Measurements from ENCODE around the gene MAP4K4. TPM values are rescaled to one million over a fixed set of nuclear protein-coding genes. Genes with fewer than 3 reads are reported as not detected.

Gene MAP4K4
- total and polyA plus RNA-seq, 2 experiments from 2014 or later, result 59.1 to 84.4 TPM

DNA sequence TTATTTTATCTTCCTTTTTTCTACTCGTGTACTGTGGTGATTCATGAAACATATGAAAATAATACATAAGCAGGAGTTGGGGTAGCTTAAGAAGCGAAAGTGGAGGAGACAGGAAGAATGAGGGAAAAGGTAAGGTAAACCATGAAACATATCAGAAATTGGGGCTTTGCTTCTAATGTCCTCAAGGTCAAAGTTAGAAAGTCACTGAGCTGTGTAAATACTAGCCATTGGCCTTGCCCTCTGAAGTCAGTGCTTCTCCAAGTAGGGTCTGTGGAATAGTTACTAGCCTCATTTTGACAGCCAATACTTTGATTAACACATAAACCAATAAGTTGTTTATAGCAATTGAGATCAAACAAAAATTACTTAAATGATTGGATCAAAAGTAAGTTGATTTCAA is 117.2 kb downstream of the MAP4K4 start:
- TF ChIP-seq, protein P1, sequence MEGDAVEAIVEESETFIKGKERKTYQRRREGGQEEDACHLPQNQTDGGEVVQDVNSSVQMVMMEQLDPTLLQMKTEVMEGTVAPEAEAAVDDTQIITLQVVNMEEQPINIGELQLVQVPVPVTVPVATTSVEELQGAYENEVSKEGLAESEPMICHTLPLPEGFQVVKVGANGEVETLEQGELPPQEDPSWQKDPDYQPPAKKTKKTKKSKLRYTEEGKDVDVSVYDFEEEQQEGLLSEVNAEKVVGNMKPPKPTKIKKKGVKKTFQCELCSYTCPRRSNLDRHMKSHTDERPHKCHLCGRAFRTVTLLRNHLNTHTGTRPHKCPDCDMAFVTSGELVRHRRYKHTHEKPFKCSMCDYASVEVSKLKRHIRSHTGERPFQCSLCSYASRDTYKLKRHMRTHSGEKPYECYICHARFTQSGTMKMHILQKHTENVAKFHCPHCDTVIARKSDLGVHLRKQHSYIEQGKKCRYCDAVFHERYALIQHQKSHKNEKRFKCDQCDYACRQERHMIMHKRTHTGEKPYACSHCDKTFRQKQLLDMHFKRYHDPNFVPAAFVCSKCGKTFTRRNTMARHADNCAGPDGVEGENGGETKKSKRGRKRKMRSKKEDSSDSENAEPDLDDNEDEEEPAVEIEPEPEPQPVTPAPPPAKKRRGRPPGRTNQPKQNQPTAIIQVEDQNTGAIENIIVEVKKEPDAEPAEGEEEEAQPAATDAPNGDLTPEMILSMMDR (IDR thresholded peaks at IDR 0.05; ENCODE audit: poor library complexity), result no peak
- TF ChIP-seq EZH2phosphoT487 (IDR thresholded peaks at IDR 0.05; ENCODE audit: low read depth, severe bottlenecking, unreplicated experiment), result no peak
- no peak for TF ChIP-seq EZH2 (IDR thresholded peaks at IDR 0.05; ENCODE audit: borderline replicate concordance)
- Histone ChIP-seq H2AFZ (no peak overlapping the region), H3K9me3 (ENCODE audit: low read depth) (no peaks in the 10 kb centered on the region), H3K4me3 (no peak overlapping the region), H3K4me2 (no peak overlapping the region), H3K27me3 (no peaks in the 10 kb centered on the region), H3K36me3 (replicated peaks; ENCODE audit: insufficient read depth, low read depth) (no peaks in the 10 kb centered on the region), H3K27ac (no peak overlapping the region), H3K79me2 (peaks cover 96% of the 10 kb centered on the region), H3K9me2 (replicated peaks; ENCODE audit: insufficient read depth) (no peaks in the 10 kb centered on the region), H4K20me1 (ENCODE audit: insufficient read depth, poor library complexity, severe bottlenecking) (peaks cover 13% of the 10 kb centered on the region), H3K4me1 (ENCODE audit: insufficient read depth) (peaks cover 26% of the 10 kb centered on the region)
- WGBS (ENCODE audit: low lambda C conversion rate, missing lambda C conversion rate), result 86% methylated on average over 2 of the region's 2 CpGs
- no peak for DNase-seq (ENCODE audit: low spot score)

- Histone ChIP-seq H2AFZ (no peak overlapping the region), H3K9me2 (replicated peaks; ENCODE audit: insufficient read depth) (no peaks in the 10 kb centered on the region), H3K36me3 (replicated peaks; ENCODE audit: insufficient read depth, low read depth) (no peaks in the 10 kb centered on the region), H3K4me2 (no peak overlapping the region), H3K79me2 (peaks cover 96% of the 10 kb centered on the region), H4K20me1 (ENCODE audit: insufficient read depth, poor library complexity, severe bottlenecking) (peaks cover 15% of the 10 kb centered on the region), H3K9me3 (ENCODE audit: low read depth) (no peaks in the 10 kb centered on the region), H3K4me3 (no peak overlapping the region), H3K27me3 (no peaks in the 10 kb centered on the region), H3K27ac (no peak overlapping the region), H3K4me1 (ENCODE audit: insufficient read depth) (peaks cover 27% of the 10 kb centered on the region)
- no peak for DNase-seq (ENCODE audit: low spot score)
- no peak for TF ChIP-seq EZH2 (IDR thresholded peaks at IDR 0.05; ENCODE audit: borderline replicate concordance)
- no peak for TF ChIP-seq EZH2phosphoT487 (IDR thresholded peaks at IDR 0.05; ENCODE audit: low read depth, severe bottlenecking, unreplicated experiment)
- TF ChIP-seq, protein P1 (IDR thresholded peaks at IDR 0.05; ENCODE audit: poor library complexity), result no peak
- WGBS (ENCODE audit: low lambda C conversion rate, missing lambda C conversion rate), result 94% methylated on average over 3 of the region's 3 CpGs
Measured at GRCh38 chr2:101815154-101815553, 117.6 kb downstream of the MAP4K4 start.

DNA sequence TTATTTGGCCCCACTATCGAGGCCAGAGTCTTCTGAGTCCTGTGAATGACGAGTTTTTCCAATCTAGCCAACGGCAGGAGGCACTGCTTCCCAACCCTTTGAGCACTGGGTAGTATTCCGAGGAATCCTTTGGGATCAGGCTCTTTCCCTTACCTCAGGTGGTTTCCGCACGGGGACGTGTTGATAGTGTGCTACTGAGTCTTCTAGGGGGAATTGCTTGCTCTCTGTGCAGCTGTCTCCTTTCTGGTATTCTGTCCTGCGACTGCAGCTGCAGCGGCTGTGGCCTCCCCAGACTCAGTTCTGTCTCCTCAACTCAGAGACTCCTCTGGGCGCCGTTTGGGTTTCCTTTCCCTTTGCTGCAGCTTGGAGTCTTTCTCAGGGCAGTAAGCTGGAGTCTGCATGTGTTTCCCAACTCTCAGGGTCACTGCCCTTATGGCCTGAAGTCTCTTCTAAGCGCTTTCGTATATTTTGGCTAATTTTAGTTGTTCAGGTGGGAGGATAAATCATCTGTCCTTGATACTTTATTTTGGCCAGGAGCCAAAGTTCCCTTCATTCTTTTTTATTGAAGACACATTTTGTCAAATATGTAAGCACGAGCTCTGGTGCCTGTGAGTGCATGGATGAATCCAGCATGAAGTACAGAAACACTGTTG is 118.4 kb downstream of the MAP4K4 start:
- peaks cover 96% of the 10 kb centered on the region for H3K79me2 ChIP-seq
- 81% methylated on average over 14 of the region's 14 CpGs for WGBS (ENCODE audit: low lambda C conversion rate, missing lambda C conversion rate)
- H3K27ac ChIP-seq, result peak overlapping the region; percentile 9
- H3K36me3 ChIP-seq (replicated peaks; ENCODE audit: insufficient read depth, low read depth), result no peaks in the 10 kb centered on the region
- DNase-seq (ENCODE audit: low spot score), result no peak
- TF ChIP-seq, protein P1 (IDR thresholded peaks at IDR 0.05; ENCODE audit: poor library complexity), result no peak
- TF ChIP-seq EZH2 (IDR thresholded peaks at IDR 0.05; ENCODE audit: borderline replicate concordance) (no peak), EZH2phosphoT487 (IDR thresholded peaks at IDR 0.05; ENCODE audit: low read depth, severe bottlenecking, unreplicated experiment) (no peak)
- no peaks in the 10 kb centered on the region for H3K27me3 ChIP-seq
- no peak overlapping the region for H3K4me2 ChIP-seq
- H4K20me1 ChIP-seq (ENCODE audit: insufficient read depth, poor library complexity, severe bottlenecking), result peaks cover 22% of the 10 kb centered on the region
- H3K9me3 ChIP-seq (ENCODE audit: low read depth), result no peaks in the 10 kb centered on the region
- H3K4me1 ChIP-seq (ENCODE audit: insufficient read depth), result peaks cover 34% of the 10 kb centered on the region
- H2AFZ ChIP-seq, result no peak overlapping the region
- H3K4me3 ChIP-seq, result no peak overlapping the region
- no peaks in the 10 kb centered on the region for H3K9me2 ChIP-seq (replicated peaks; ENCODE audit: insufficient read depth)
